Natural killer cell (primary cell): ENCODE results near the gene RAD51AP1. TPM values are rescaled to one million over a fixed set of nuclear protein-coding genes. Genes with fewer than 3 reads are reported as not detected.
A peak's percentile ranks its signal among the peaks of the same experiment; 100 is the strongest.

Experiments used
- ATAC-seq, 3 donors: fragments of 150-1000 bp in 2 of 3; fragments of 200-7000 bp in 1 of 3; cut with Tn5 transposase; 1 replicate in 1 of 3; 2 replicates in 2 of 3; pipeline ENCODE4 v1.10.0; 2021; ENCODE audit warnings: mild to moderate bottlenecking in 2 of 3, moderate library complexity in 2 of 3
- DNase-seq, 2 donors: peaks; one replicate each; pipeline versions ENCODE4 v3.0.0 to v3.0.0-alpha.2; 2013 to 2021; ENCODE audit warnings: mixed read lengths in 1 of 2
- H3K27ac ChIP-seq: one replicate; pipeline ENCODE4 v1.5.1; 2013; ENCODE audit warnings: mild to moderate bottlenecking, low read length
- H3K27me3 ChIP-seq: one replicate; pipeline ENCODE4 v1.6.1; 2013; ENCODE audit warnings: low read length; ENCODE audit not compliant: control insufficient read depth, insufficient read depth
- H3K36me3 ChIP-seq: one replicate; pipeline ENCODE4 v1.6.1; 2013; ENCODE audit warnings: low read length; ENCODE audit not compliant: control insufficient read depth, insufficient read depth
- H3K4me1 ChIP-seq: one replicate; pipeline ENCODE4 v1.6.1; 2013; ENCODE audit warnings: low read length; ENCODE audit not compliant: control insufficient read depth, insufficient read depth
- H3K4me3 ChIP-seq: one replicate; pipeline ENCODE4 v1.5.1; 2013; ENCODE audit warnings: low read length
- H3K9me3 ChIP-seq: one replicate; pipeline ENCODE4 v1.6.1; 2013; ENCODE audit warnings: low read length; ENCODE audit not compliant: control insufficient read depth, insufficient read depth
- H3K27ac Mint-ChIP-seq, 2 donors: one replicate each; pipeline ENCODE4 v1.8.0; 2022; ENCODE audit warnings: mild to moderate bottlenecking in 2 of 2, mixed read lengths in 2 of 2, moderate library complexity in 1 of 2
- H3K27me3 Mint-ChIP-seq, 2 donors: one replicate each; pipeline ENCODE4 v1.8.0; 2022; ENCODE audit warnings: low read depth in 2 of 2, mixed read lengths in 2 of 2
- H3K36me3 Mint-ChIP-seq: one replicate; pipeline ENCODE4 v1.8.0; 2022; ENCODE audit warnings: mixed read lengths
- H3K4me1 Mint-ChIP-seq, 2 donors: one replicate each; pipeline ENCODE4 v1.8.0; 2022; ENCODE audit warnings: mixed read lengths in 2 of 2
- H3K4me3 Mint-ChIP-seq: one replicate; pipeline ENCODE4 v1.8.0; 2022; ENCODE audit warnings: mild to moderate bottlenecking, moderate library complexity, mixed read lengths
- H3K9me3 Mint-ChIP-seq, 2 donors: one replicate each; pipeline ENCODE4 v1.8.0; 2022; ENCODE audit warnings: mixed read lengths in 2 of 2
- CTCF ChIP-seq: fragments of 200-600 bp; IDR thresholded peaks from one replicate; pipeline ENCODE4 v1.8.0; 2022; ENCODE audit warnings: antibody characterized with exemption
- WGBS: methylation state at CpG from one replicate; pipeline ENCODE4 v1.1.7; 2013; ENCODE audit warnings: missing lambda C conversion rate; ENCODE audit not compliant: insufficient coverage; 5-methylcytosine and 5-hydroxymethylcytosine counted together
- intact Hi-C: fragments of 100-400 bp; cut with micrococcal nuclease; formaldehyde crosslinking; loops from one replicate; pipeline ENCODE4 v1.14.2; 2022
- total RNA-seq, 4 donors: library from RNA; stranded (reverse); fragments of 120-200 nt in 1 of 4; gene quantifications; one replicate each; pipeline versions ENCODE4 v1.2.3 to v1.2.4, GENCODE V29; 2013 to 2022

RAD51AP1 gene
- total RNA-seq, 3 donors from 2014 or later (not counting 1 experiment from before 2014, with no cell fraction given): 3.4 to 5.4 (median 5.2) TPM

DNA sequence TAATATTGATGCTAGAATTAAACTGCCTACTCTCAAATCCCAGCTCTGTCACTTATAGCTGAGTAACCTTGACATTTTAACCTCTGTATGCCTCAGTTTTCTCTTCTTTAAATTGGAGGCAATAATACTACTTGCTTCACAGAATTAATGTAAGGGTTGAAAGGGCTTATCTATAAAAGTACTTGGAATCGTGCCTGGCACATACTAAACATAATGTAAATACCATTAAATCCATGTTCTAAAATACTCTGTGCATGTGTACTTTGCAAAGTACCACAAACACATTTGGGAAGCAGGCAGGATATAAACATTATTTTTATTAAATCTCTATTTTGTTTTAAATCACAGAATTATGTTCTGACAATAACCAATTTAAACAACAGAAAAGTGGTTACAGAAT is 65.3 kb downstream of the RAD51AP1 start:
- no peak for TF ChIP-seq CTCF
- H3K9me3 ChIP-seq: no peaks in the 10 kb centered on the region

GRCh38 chr12:4604684-4605193 is 66.0 kb downstream of the RAD51AP1 start:
- peak overlapping the region; percentile 28 for H3K27ac ChIP-seq
- Mint-ChIP-seq H3K27ac (peak overlapping the region; percentile 81 to 87), H3K9me3 (no peaks in the 10 kb centered on the region), H3K4me1 (peaks cover 16 to 17% of the 10 kb centered on the region in 2 donors), H3K27me3 (peaks cover 14 to 19% of the 10 kb centered on the region in 2 donors), H3K36me3 (no peaks in the 10 kb centered on the region), H3K4me3 (peak overlapping the region; percentile 99)
- intact Hi-C loops: no loop called here
- under 1% methylated on average over 22 of the region's 25 CpGs for WGBS
- H3K36me3 ChIP-seq: no peaks in the 10 kb centered on the region
- H3K27me3 ChIP-seq: no peaks in the 10 kb centered on the region
- no peaks in the 10 kb centered on the region for H3K4me1 ChIP-seq
- ATAC-seq (peak; percentile 97 to 99 (median 98)), DNase-seq (peak; percentile 64 to 88)
- no peaks in the 10 kb centered on the region for H3K9me3 ChIP-seq
- H3K4me3 ChIP-seq: peak overlapping the region; percentile 84
- peak; percentile 98 for TF ChIP-seq CTCF

More for the DNA sequence above, 65.3 kb downstream of the RAD51AP1 start:
- Histone ChIP-seq H3K36me3 (no peaks in the 10 kb centered on the region), H3K4me1 (no peaks in the 10 kb centered on the region), H3K4me3 (no peak overlapping the region), H3K27ac (no peak overlapping the region), H3K27me3 (no peaks in the 10 kb centered on the region)
- ATAC-seq (no peak), DNase-seq (no peak)
- intact Hi-C loops: no loop called here
- Mint-ChIP-seq H3K27me3 (peaks cover 14 to 19% of the 10 kb centered on the region in 2 donors), H3K4me1 (peaks cover 16 to 17% of the 10 kb centered on the region in 2 donors), H3K9me3 (no peaks in the 10 kb centered on the region), H3K27ac (no peak overlapping the region), H3K4me3 (no peak overlapping the region), H3K36me3 (no peaks in the 10 kb centered on the region)
- no CpG with 5 or more reads among the region's 1 CpG for WGBS

GRCh38 chr12:4607056-4607455 is 68.4 kb downstream of the RAD51AP1 start:
- H3K27me3 Mint-ChIP-seq: peaks cover 13 to 19% of the 10 kb centered on the region in 2 donors
- Histone ChIP-seq H3K4me3 (no peak overlapping the region), H3K4me1 (no peaks in the 10 kb centered on the region), H3K27ac (no peak overlapping the region), H3K36me3 (peaks cover 14% of the 10 kb centered on the region), H3K27me3 (no peaks in the 10 kb centered on the region), H3K9me3 (no peaks in the 10 kb centered on the region)
- no peaks in the 10 kb centered on the region for H3K36me3 Mint-ChIP-seq
- intact Hi-C loops: no loop called here
- ATAC-seq (no peak), DNase-seq (no peak)
- peaks cover 16 to 17% of the 10 kb centered on the region in 2 donors for H3K4me1 Mint-ChIP-seq
- no peak overlapping the region for H3K4me3 Mint-ChIP-seq
- TF ChIP-seq CTCF: no peak
- WGBS: 98% methylated on average over 3 of the region's 3 CpGs
- H3K9me3 Mint-ChIP-seq: no peaks in the 10 kb centered on the region
- no peak overlapping the region for H3K27ac Mint-ChIP-seq

- H3K4me3 Mint-ChIP-seq: no peak overlapping the region
- no peaks in the 10 kb centered on the region for H3K27me3 ChIP-seq
- TF ChIP-seq CTCF: no peak
- no peaks in the 10 kb centered on the region for H3K9me3 Mint-ChIP-seq
- peaks cover 0 to 3% of the 10 kb centered on the region in 2 donors for H3K27me3 Mint-ChIP-seq
- H3K36me3 Mint-ChIP-seq: no peaks in the 10 kb centered on the region
- no peak overlapping the region for H3K27ac ChIP-seq
- peaks cover 31% of the 10 kb centered on the region for H3K36me3 ChIP-seq
- no peak overlapping the region for H3K4me3 ChIP-seq
- ATAC-seq (no peak), DNase-seq (no peak)
- no peaks in the 10 kb centered on the region for H3K4me1 ChIP-seq
- intact Hi-C loops: no loop called here
- WGBS: over 99% methylated on average over 7 of the region's 9 CpGs
- no peak overlapping the region for H3K27ac Mint-ChIP-seq
- H3K4me1 Mint-ChIP-seq: peaks cover 16 to 17% of the 10 kb centered on the region in 2 donors
- no peaks in the 10 kb centered on the region for H3K9me3 ChIP-seq
Observed at GRCh38 chr12:4609071-4609470, 70.4 kb downstream of the RAD51AP1 start.
